Activated gamma-delta T cell (primary cell): Measurements from ENCODE around the gene BCAP29.

Source experiments
- DNase-seq: peaks from one replicate; lab custom pipeline; 2025; lab: John Stamatoyannopoulos, UW

The BCAP29 gene

GRCh38 chr7:107666790-107667189, 86.7 kb downstream of the BCAP29 start:
- DNase-seq, result no peak

GRCh38 chr7:107667341-107667740, 87.3 kb downstream of the BCAP29 start:
- DNase-seq, result no peak

- no peak for DNase-seq
Measured at GRCh38 chr7:107668296-107668695, 88.2 kb downstream of the BCAP29 start.
